ENCODE data around the gene STPG1.

STPG1 gene

DNA sequence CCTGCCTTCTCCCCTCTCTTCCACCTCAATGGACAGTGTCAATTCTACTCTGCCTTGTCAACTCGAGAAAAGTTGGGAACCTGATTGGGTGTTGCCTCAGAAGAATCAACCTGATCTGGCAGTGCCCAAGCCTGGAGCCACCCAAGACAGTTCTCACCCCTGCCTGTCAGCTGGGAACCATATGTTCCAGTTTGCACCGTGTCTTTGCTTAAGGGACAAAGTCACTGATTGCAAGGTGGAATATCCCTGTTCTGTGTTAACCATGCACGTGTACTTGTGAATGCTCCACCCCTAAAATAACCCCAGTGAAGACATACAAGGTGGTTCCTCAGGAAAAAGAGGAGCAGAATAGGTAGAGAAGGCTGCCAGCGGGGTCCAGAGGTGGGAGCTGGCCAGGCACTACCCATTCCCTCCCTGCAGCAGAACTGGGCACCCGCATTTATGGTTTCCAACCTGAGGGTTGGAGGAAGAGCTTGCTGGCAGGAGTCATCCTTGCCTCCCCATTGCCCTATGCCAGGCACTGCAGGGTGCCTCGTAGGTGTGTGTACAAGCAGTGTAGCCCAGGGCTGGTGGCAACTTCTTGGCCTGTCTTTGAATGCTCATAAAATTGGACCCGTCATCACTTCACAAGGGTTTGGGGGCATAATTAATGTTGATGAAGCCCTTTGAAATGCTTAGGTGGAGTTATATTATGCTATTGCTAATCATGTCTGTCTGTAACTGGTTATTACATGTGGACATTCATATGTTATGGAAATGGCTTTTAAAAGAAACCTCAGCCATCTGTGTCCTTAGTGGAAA lies 13.4 kb upstream of the STPG1 start:
- no peak for DNase-seq (ENCODE audit: low read depth)

DNA sequence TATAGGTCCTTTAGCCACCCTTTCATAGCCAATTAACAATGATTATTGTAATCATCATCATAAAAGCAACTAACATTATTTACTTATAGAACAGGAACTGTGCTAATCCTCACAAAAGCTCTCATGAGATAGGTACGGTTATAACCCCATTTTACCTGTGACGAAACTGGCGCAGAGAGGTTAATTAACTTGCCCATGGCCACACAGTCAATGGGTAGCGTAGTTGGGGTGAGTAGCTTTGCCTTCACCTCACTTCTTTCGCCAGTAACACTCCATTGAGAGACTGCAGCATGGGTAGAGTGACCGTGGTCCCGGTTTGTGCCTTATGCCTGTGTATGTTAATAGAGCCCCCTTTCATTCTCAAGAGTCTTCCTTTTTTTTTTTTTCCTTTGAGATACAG lies 12.3 kb upstream of the STPG1 start:
- no peak for DNase-seq (ENCODE audit: low read depth)

DNA sequence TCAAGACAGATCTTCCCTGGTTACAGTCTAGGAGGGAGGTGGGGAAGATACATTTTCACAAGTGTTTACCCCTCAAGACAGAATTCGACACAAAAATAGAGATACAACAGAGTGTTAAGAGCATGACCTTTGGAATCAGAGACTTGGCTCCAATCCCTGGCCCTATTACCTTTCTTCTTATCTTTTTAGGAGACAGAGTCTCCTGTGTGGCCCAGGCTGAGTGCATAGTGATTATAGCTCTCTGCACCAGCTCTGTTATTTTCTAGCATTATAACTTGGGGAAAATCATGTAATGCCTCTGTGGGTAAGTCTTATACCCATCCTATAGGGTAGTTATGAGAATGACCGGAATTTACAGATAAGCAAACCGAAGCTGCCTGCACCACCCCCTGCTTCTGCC lies 11.9 kb upstream of the STPG1 start:
- DNase-seq (ENCODE audit: low read depth), result no peak

DNA sequence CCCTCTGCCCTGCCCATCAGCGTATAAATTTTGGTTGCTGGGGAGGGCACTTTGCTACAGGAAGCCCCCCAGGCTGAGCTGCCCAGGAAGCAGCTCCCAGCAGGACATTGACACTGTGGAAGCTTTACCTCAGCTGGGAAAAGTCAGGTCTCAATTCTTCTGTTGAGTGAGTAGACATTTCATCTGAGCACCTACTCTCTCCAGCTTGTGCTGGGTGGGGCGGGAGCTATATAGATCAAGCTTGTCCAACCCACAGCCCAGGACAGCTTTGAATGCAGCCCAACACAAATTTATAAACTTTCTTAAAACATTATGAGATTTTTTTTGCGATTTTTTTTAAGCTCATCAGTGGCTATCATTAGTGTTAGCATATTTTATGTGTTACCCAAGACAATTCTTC lies 11.4 kb upstream of the STPG1 start:
- no peak for DNase-seq (ENCODE audit: low read depth)

DNA sequence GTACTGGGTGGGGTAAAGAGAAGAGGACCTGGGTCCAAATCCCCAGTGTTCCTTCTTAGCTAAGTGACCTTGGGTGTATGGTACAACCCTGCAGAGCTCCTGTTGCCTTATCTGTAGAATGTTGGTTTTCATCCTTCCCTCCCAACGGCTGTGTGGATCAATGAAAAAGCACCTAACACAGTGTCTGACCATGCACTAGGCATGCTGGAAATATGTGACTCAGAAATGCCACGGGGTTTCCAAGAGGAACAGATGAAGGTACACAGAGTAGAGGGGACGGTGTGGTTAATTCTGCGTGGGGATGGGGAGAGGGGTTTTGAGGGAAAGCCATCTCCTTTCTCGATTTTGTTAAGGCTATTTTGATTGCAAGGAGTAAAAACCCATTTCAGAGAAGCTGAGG lies 10.6 kb upstream of the STPG1 start:
- no peak for DNase-seq (ENCODE audit: low read depth)

DNA sequence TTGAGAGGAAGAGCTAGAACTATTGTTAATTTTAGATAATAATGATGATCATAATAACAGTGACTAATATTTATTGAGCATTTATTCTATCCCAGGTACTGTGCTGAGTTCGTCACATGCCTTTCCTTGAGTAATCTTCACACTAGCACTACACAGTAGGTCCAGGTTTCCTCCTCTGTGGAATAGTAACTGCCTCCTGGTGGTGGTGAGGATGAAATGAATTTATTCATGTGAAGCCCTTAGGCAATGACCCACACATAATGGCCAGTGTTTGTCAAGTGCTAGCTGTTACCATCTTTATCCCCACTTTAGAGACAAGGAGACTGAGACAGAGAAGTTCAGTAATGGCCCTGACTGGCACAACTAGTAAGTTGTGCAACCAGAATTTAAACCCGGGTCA lies 7.9 kb upstream of the STPG1 start:
- DNase-seq (ENCODE audit: low read depth), result no peak

DNA sequence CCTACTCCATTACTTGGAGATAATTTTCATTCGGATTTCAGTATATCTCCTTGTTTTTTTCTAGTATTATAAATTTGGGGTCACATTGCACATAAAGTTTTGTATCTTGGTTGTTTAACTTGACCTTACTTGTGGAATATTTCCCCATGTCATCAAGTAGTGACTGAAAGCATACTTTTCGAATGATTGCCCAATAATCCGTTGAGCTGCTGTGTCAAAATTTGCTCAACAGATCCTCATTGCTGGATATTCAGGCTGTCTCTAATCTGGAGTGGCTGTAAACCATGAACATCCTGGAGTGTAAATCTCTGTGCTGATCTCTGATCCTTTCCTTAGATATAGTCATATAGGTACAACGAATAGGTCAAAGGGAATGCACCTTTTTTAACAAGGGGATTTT lies 7.0 kb upstream of the STPG1 start:
- no peak for DNase-seq (ENCODE audit: low read depth)

DNA sequence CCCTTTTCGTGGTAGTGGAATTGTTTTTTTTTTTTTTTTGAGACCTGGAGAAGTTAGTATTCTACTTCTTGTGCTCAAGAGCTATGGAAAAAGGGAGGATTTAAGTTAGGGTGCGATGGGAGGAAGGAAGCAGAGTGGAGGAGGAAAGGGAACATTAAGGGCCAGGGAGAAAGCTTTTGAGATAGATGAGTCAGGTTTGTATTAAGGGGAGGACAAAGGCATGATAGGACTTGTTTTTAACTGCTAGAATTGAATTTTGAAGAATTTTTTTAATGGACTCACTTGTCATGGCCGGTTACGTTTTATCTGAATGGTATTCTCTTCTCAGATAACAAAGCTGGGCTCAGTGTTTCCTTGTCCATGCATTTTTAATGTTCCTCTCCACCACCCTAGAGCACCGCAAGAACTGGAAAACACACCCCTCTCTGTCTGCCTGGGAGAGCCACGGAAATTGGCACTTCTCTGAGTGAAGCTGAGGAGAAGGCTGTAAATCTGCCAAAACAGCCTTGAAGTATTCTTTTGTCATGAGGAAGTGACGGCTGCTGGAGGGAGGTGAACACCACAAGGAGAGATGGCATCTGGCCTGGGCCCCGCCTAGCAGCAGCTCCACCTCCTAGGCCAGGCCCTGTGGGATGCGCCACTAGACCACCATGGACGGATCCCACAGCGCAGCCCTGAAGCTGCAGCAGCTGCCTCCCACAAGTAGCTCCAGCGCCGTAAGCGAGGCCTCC lies 5.5 kb upstream of the STPG1 start:
- DNase-seq (ENCODE audit: low read depth), result no peak

DNA sequence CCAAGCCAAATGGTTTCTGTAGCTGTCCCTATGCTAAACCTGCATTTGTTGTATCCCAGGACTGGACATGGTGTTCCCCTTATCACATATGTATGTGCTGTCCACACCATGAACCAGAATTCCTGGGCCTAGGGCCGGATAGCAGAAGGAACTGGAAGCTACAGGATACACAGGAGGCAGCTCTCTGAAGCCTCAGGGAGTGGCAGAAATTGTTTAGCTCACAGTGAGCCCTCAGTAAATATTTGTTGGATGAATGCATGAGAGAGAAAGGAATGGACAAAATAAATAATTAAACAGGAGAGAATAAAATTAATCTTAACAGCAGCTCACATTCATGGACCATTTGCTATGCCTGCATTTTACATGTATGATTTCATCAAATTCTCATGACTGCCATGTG lies 4.1 kb upstream of the STPG1 start:
- no peak for DNase-seq (ENCODE audit: low read depth)

DNA sequence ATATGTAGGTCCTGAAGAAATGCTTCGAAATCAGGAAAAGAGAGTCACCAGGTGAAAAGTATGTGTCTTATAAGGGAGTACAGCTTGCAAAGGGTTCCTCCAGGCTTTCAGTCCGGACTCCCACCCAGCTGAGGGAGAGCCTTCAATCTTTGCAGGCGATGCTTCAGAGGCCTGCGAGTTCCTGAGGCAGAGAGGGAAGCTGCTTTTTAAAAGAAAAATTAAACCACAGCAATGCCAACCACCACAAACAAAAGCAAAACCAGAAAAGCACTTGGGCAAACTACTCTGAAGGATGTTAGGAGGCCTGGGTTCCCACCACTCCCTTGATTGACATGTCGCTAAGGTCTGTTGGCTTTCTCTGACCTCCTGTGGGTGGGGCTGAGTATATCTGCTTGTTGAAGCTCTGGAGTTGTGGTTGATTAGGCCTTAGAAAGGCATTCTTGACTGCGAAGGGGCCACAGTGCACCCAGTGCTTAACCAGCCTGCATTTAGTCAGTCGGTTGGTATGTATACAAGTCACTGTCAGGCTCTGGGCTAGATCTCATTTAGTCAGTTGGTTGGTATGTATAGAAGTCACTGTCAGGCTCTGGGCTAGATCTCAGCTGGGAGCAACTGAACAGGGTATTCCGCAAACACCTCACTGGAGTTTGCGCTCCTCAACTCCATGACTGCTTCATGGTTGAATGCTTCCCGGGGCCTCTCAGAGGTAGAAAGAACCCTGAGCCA lies 3.2 kb upstream of the STPG1 start:
- DNase-seq (ENCODE audit: low read depth), result no peak

DNA sequence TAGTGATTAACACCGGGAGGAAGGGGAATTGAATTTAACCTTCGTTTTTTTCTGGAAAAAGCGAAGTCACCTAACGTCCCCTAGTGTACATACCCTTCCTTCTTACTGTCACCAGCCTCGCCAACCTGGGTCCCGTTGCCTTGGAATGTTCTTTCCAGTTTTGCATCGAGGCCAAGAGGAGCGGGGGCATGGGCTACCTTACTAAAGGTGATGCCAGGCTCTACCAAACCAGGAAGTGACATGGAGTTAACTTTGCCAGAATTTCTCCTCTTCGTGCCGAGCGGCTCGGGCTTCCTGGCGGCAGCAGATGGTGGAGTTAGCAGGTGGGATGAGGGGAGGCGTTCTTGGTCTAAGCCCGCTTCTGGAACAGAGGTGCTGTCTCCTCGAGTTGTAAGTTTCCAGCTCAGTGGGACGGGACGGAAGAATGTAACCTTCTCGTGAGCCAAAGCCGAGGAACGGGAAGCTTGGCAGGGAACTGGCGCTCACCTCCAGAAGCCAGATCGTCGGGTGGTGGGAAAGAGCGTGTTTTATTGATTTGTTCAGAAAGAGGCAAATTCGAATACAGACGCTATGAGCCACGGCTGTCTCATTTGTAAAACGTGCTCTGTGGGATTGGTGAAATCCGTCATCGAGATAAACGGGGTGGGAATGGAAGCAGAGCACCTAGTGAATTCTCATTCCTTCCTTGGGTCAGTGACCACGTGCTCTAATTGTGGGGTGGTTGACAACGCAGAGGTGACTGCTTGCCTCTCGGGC lies 2.5 kb upstream of the STPG1 start:
- peak; percentile 10 for DNase-seq (ENCODE audit: low read depth)

DNA sequence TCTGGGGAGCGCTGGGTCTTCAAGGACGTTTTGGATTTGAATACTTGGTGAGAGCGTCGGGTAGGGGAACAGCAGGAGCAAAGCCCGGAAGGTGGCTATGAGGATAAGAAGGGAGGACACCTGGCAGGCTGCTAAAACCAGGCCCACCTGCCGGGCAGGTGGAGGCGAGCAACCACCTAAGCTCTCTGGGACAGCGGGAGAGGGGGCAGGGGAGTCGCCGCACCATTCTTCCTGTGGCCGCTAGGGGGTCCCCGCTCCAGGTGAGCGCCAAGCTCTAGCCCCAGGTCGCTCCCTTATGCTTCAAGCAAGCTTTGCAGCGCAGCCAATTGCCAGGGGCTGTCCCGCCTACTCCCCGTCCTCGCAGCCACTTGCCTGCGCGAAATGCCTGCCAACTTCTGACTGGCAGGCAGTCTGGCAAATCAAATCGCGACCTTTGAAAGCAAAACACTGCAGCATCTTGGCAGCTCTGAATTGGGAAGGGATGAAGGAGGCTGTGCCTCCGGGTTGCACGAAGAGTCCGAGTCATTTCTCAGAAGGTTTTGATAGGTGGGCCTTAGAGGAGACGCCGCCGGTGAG lies 1.8 kb upstream of the STPG1 start, which contains the start of gene NIPAL3:
Gene NIPAL3 (plus strand): TSS at position 469 of the 576 bp plus-strand sequence. CDS start 3,746 bp downstream, outside the sequence.
- DNase-seq (ENCODE audit: low read depth), result peak; percentile 96

DNA sequence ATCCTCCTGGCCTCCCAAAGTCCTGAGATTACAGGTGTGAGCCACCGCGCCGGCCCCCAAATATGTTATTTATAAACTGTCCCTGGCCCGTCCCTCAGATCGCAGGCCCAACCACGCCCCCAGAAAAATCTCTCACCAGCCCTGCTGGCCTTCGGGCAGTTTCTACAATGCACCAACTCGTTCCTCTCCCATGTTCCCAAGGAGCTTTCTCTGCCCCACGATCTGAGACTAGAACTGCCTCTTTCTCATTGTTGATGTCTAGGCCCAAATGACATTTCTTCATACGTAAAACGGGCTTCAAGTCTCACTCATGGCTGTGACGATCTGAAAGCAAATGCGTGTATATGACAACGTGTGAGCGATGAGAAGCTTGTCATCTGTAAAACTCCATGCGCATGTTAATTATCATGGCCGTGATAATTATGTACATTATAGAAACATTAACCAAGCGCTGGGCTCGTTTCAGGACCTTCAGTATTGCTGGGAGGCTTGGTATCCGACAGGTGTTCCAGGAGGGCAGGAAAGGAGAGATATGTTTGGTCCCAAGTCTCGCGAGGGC lies 1.3 kb upstream of the STPG1 start:
- DNase-seq (ENCODE audit: low read depth), result no peak

DNA sequence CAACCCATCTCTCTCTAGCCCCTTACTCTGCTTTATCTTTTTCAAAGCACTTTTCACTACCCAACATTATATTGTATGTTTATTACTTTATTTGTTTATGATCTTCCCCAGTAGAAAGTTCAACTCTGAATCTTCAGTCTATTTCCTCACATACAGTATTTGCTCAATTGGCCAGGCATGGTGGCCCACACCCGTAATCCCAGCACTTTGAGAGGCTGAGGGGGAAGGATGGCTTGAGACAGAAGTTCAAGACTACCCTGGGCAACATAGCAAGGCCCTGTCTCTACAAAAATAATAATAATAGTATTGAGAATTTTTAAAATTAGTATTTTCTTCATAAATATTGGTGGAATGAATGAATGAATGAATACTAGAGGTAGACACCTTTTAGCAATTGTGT lies 1.2 kb downstream of the STPG1 start:
- DNase-seq (ENCODE audit: low read depth), result no peak

DNA sequence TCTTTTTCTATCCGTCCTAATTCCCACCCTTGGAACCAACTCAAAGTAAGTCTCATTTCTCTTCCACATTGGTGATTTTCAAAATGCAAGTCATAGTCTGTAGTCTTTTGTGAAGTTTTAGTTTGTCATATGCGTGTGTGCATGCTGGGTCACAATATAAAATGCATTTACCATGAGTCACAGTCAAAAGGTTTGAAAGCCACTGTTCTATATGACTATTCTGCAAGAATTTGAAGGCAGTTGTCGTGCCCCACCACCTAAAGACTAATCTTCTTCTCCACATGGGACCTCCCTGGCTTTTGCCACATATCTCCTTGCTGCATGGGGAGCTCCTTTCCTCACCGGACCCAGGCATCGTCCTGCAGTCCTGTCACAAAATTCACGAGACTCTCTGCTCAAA lies 1.6 kb downstream of the STPG1 start:
- DNase-seq (ENCODE audit: low read depth), result no peak

DNA sequence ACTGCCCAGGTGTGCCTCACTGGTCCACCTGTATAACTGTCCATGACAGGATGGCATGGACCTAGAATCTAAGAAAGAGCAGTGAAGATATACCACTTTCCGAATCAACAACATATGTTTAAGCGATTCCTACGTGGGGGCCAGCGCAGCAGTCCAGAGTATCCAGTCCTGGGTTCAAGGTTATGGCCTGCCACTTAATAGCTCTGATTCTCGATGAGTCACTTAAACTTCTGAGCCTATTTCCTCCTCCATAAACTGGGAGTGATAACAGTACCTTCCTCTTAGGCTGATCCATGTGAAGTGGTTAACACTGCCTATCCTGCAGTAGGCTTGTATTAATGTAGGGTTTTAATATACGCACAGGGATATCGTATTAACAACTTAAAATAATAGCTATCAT lies 2.8 kb downstream of the STPG1 start:
- no peak for DNase-seq (ENCODE audit: low read depth)

DNA sequence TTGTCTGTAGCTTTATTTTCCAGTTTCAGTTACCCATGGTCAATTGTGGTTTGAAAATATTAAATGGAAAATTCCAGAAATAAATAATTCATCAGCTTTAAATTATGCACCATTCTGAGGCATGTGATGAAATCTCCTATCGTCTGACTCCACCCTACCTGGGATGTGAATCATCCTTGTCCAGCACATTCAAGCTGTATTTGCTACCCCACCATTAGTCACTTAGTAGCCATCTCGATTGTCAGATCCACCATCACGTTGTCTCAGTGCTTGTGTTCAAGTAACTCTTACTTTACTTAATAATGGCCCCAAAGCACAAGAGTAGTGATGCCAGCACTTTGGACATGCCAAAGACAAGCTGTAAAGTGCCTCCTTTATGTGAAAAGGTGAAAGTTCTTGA lies 4.0 kb downstream of the STPG1 start:
- DNase-seq (ENCODE audit: low read depth), result no peak

DNA sequence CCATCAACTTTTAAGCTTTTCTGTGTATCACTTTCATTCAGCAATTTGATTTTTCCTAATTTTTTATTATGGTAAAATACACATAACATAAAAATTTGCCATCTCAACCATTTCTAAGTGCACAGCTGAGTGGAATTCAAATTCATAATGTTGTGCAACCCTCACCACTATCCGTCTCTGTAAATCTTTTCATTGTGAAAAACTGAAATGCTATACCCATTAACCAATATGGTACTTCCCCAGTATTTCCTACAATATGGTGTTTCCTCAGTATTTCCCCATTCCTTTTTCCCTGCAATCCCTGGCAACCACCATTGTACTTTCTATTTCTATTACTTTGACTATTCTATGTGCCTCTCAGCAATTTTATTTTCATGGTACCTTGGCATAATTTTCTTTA lies 6.8 kb downstream of the STPG1 start:
- no peak for DNase-seq (ENCODE audit: low read depth)

DNA sequence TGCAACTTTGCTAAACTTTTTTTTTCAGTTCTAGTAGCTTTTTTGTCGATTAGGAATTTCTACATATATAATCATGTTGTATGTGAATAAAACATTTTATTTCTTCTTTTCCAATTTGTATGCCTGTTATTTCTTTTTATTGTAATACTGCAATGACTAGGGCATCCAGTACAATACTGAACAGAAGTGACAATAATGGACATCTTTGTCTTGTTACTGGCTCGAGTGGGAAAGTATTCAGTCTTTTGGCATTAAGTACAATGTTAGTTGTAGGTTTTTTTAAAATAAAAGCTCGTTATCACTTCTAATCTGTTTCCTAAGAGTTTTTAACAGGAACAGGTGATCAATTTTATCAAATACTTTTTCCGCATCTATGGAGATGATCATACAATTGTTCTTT lies 9.8 kb downstream of the STPG1 start:
- no peak for DNase-seq (ENCODE audit: low read depth)

DNA sequence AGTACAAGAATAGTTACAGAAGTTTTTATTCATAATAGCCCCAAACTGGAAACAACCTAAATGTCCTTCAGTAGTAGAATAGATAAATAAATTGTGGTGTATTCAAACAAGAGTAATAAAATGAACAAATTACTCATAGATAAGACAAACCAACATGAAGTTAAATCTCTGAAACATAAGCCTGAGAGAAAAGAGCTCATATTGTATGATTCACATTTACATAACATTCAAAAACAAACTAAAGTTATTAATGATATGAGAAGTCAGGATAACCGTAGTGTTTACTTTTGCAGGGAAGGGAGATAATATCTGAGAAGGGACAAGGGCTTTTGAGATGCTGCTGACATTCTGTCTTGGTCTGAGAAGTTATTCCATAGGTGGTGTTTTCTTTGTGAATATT lies 13.5 kb downstream of the STPG1 start:
- no peak for DNase-seq (ENCODE audit: low read depth)

DNA sequence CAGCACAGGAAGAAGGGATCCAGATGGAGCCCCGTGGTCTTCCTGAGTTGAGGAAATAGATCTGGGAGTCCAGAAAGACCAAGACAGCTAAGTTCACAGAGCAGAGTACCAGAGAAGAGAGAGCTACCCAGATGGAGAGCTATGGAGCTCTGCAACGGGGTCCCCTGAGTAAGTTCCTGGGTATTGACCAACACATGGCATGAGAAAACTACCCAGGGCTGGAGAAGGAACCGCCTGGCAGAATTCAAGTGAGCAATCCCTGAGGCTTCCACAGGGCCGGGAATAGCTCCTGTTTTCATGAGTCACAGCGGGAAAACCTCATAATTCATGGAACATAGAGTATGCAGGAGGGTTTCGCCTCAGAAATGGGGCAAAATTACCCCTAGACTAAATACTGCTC lies 19.7 kb downstream of the STPG1 start:
- no peak for DNase-seq (ENCODE audit: low read depth)

Data from activated T-helper 9 cell treated with anti-CD3 and anti-CD28 coated beads, Interleukin-2, amount 50 U/mL, for 16 hours (primary cell).